SU-DHL-6 (cell line): Measurements from ENCODE around the gene SPDYE17.
"Not testable (repeated sequence)": the region's sequence is repeated elsewhere in the genome, so short reads cannot be mapped to it uniquely, and the experiment has no call there.

Experiments used
- EZH2phosphoT487 ChIP-seq: fragments of 200-600 bp; sonication (generic), shearing (Covaris generic); conservative IDR thresholded peaks from 2 replicates; pipeline ENCODE4 v1.6.1; 2018; ENCODE audit warnings: mild to moderate bottlenecking, antibody characterized with exemption, low read length, moderate library complexity, mixed read lengths
- TF ChIP-seq, protein P1 (sequence below): fragments of 200-600 bp; sonication (generic); IDR thresholded peaks from one replicate; pipeline ENCODE4 v1.5.1; 2017; ENCODE audit warnings: antibody characterized with exemption, mild to moderate bottlenecking, low read length, moderate library complexity; ENCODE audit not compliant: insufficient read depth, poor library complexity, severe bottlenecking

- TF ChIP-seq, protein P1, sequence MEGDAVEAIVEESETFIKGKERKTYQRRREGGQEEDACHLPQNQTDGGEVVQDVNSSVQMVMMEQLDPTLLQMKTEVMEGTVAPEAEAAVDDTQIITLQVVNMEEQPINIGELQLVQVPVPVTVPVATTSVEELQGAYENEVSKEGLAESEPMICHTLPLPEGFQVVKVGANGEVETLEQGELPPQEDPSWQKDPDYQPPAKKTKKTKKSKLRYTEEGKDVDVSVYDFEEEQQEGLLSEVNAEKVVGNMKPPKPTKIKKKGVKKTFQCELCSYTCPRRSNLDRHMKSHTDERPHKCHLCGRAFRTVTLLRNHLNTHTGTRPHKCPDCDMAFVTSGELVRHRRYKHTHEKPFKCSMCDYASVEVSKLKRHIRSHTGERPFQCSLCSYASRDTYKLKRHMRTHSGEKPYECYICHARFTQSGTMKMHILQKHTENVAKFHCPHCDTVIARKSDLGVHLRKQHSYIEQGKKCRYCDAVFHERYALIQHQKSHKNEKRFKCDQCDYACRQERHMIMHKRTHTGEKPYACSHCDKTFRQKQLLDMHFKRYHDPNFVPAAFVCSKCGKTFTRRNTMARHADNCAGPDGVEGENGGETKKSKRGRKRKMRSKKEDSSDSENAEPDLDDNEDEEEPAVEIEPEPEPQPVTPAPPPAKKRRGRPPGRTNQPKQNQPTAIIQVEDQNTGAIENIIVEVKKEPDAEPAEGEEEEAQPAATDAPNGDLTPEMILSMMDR, result not testable (repeated sequence)
- not testable (repeated sequence) for TF ChIP-seq EZH2phosphoT487
Observed at GRCh38 chr7:76981187-76981970, 50.8 kb downstream of the SPDYE17 start.
